SK-N-SH (cell line): ENCODE results near the gene CARS2. TPM values are rescaled to one million over a fixed set of nuclear protein-coding genes. Genes with fewer than 3 reads are reported as not detected.

ENCODE experiments used
- CTCF ChIA-PET: fragments of 300-600, 350-600 bp; formaldehyde crosslinking; extraction: SDS; loops from one replicate; lab custom pipeline; 2021; lab: Yijun Ruan, JAX
- POLR2A ChIA-PET: fragments of 350-600 bp; sonication (Branson Sonifier 250); formaldehyde crosslinking; extraction: SDS; loops from one replicate; lab custom pipeline; 2020; ENCODE audit warnings: antibody characterized with exemption, inconsistent platforms; lab: Yijun Ruan, JAX
- DNase-seq: peaks from one replicate; pipeline ENCODE4 v3.0.0; 2012
- H2AFZ ChIP-seq: fragments of 200-600 bp; sonication (generic); 2 replicates; pipeline ENCODE4 v1.8.1; 2016; ENCODE audit warnings: antibody characterized with exemption, mild to moderate bottlenecking, low read depth
- H3F3A ChIP-seq: fragments of 200-600 bp; sonication (generic); replicated peaks from 2 replicates; pipeline ENCODE3; 2016; ENCODE audit warnings: antibody characterized with exemption, mild to moderate bottlenecking; ENCODE audit not compliant: insufficient read depth
- H3K27ac ChIP-seq, 2 experiments: fragments of 200-500 bp in 1 of 2; fragments of 200-600 bp in 1 of 2; sonication (Bioruptor generic) in 1 of 2; sonication (generic), shearing (Covaris generic) in 1 of 2; 2 replicates each; pipeline versions ENCODE4 v1.5.1 to v1.6.1; 2014 to 2016; ENCODE audit warnings: low read depth in 2 of 2, inconsistent platforms in 1 of 2, low read length in 1 of 2, mild to moderate bottlenecking in 1 of 2, mixed read lengths in 1 of 2
- H3K27me3 ChIP-seq: fragments of 200-600 bp; sonication (generic), shearing (Covaris generic); 2 replicates; pipeline ENCODE4 v1.6.1; 2016; ENCODE audit warnings: mixed run types; ENCODE audit not compliant: insufficient read depth
- H3K36me3 ChIP-seq, 2 experiments: fragments of 200-500 bp in 1 of 2; fragments of 200-600 bp in 1 of 2; sonication (Bioruptor generic) in 1 of 2; sonication (generic) in 1 of 2; replicated peaks in 1 of 2; 2 replicates each; pipeline versions ENCODE3 to v1.5.1; 2014 to 2016; ENCODE audit warnings: low read length in 1 of 2, mild to moderate bottlenecking in 1 of 2; ENCODE audit not compliant: insufficient read depth in 2 of 2, control insufficient read depth in 1 of 2
- H3K4me1 ChIP-seq, 2 experiments: fragments of 200-500 bp in 1 of 2; fragments of 200-600 bp in 1 of 2; sonication (Bioruptor generic) in 1 of 2; sonication (generic), shearing (Covaris generic) in 1 of 2; 2 replicates each; pipeline versions ENCODE4 v1.5.1 to v1.6.1; 2014 to 2016; ENCODE audit warnings: low read depth in 1 of 2, low read length in 1 of 2, mixed run types in 1 of 2; ENCODE audit not compliant: insufficient read depth in 2 of 2, control insufficient read depth in 1 of 2
- H3K4me2 ChIP-seq: fragments of 200-600 bp; sonication (generic), shearing (Covaris generic); 2 replicates; pipeline ENCODE4 v1.6.1; 2017; ENCODE audit warnings: mixed run types
- H3K4me3 ChIP-seq, 2 experiments: fragments of 200-500 bp in 1 of 2; fragments of 200-600 bp in 1 of 2; sonication (Bioruptor generic) in 1 of 2; sonication (generic), shearing (Covaris generic) in 1 of 2; 2 replicates each; pipeline versions ENCODE4 v1.5.1 to v1.8.1; 2014 to 2016; ENCODE audit warnings: low read depth in 2 of 2, inconsistent platforms in 1 of 2, low read length in 1 of 2, mild to moderate bottlenecking in 1 of 2, mixed read lengths in 1 of 2, moderate library complexity in 1 of 2
- H3K79me2 ChIP-seq: fragments of 200-600 bp; sonication (generic); 2 replicates; pipeline ENCODE4 v1.8.1; 2017; ENCODE audit warnings: mild to moderate bottlenecking; ENCODE audit not compliant: insufficient read depth
- H3K9ac ChIP-seq: fragments of 200-600 bp; sonication (generic); 2 replicates; pipeline ENCODE4 v1.6.1; 2017; ENCODE audit warnings: mixed run types
- H3K9me2 ChIP-seq: fragments of 200-600 bp; sonication (generic); 2 replicates; pipeline ENCODE4 v1.6.1; 2017; ENCODE audit warnings: mixed run types
- H3K9me3 ChIP-seq: fragments of 200-600 bp; sonication (generic); 2 replicates; pipeline ENCODE4 v1.6.1; 2017; ENCODE audit warnings: mixed run types, mild to moderate bottlenecking, moderate library complexity
- H4K20me1 ChIP-seq: fragments of 200-600 bp; sonication (generic); 2 replicates; pipeline ENCODE4 v1.6.1; 2017; ENCODE audit warnings: mild to moderate bottlenecking, mixed run types; ENCODE audit not compliant: insufficient read depth
- CTCF ChIP-seq: fragments of 200-600 bp; sonication (generic); IDR thresholded peaks from 2 replicates; pipeline ENCODE4 v1.6.1; 2017; ENCODE audit warnings: antibody characterized with exemption, mild to moderate bottlenecking, moderate library complexity
- ELF1 ChIP-seq: IDR thresholded peaks from 2 replicates; pipeline ENCODE4 v1.4.0; 2012
- EZH2phosphoT487 ChIP-seq: fragments of 200-600 bp; sonication (generic); IDR thresholded peaks from 2 replicates; pipeline ENCODE4 v1.6.1; 2017; ENCODE audit warnings: low read depth, mixed run types, mild to moderate bottlenecking, antibody characterized with exemption, moderate library complexity, borderline replicate concordance
- FOXJ3 ChIP-seq: sonication (generic); formaldehyde crosslinking; IDR thresholded peaks from 2 replicates; pipeline ENCODE4 v1.5.1; 2020; ENCODE audit warnings: mild to moderate bottlenecking, missing genetic modification reagents
- FOXM1 ChIP-seq: IDR thresholded peaks from 2 replicates; pipeline ENCODE4 v1.4.0; 2012; ENCODE audit warnings: low read depth, mild to moderate bottlenecking
- GABPA ChIP-seq: IDR thresholded peaks from 2 replicates; pipeline ENCODE4 v1.4.0; 2012; ENCODE audit warnings: low read depth, mild to moderate bottlenecking
- JUND ChIP-seq: IDR thresholded peaks from 2 replicates; pipeline ENCODE4 v1.4.0; 2012
- MXI1 ChIP-seq: IDR thresholded peaks from 2 replicates; pipeline ENCODE4 v1.6.1; 2012; ENCODE audit warnings: mild to moderate bottlenecking, low read depth, low read length, improper control_type of control experiment
- NRF1 ChIP-seq: IDR thresholded peaks from 2 replicates; pipeline ENCODE4 v1.6.1; 2012; ENCODE audit warnings: low read depth, mild to moderate bottlenecking, low read length
- PBX3 ChIP-seq: IDR thresholded peaks from 2 replicates; pipeline ENCODE4; 2012
- POLR2AphosphoS5 ChIP-seq: IDR thresholded peaks from 2 replicates; pipeline ENCODE4 v1.6.1; 2012; ENCODE audit warnings: low read depth, low read length
- RAD21 ChIP-seq: IDR thresholded peaks from 2 replicates; pipeline ENCODE4 v1.6.1; 2012; ENCODE audit warnings: mild to moderate bottlenecking, low read length
- RCOR1 ChIP-seq: fragments of 150-350 bp; IDR thresholded peaks from 2 replicates; pipeline ENCODE4 v1.6.1; 2017; ENCODE audit warnings: antibody characterized with exemption, low read length
- RFX5 ChIP-seq: IDR thresholded peaks from 2 replicates; pipeline ENCODE4 v1.6.1; 2012; ENCODE audit warnings: mild to moderate bottlenecking, improper control_type of control experiment, low read length
- RXRA ChIP-seq: IDR thresholded peaks from 2 replicates; pipeline ENCODE4 v1.4.0; 2012; ENCODE audit warnings: low read depth, mild to moderate bottlenecking, borderline replicate concordance
- SIN3A ChIP-seq: IDR thresholded peaks from 2 replicates; pipeline ENCODE4 v1.6.1; 2012; ENCODE audit warnings: low read depth, mild to moderate bottlenecking, low read length, moderate library complexity, borderline replicate concordance
- SMC3 ChIP-seq: IDR thresholded peaks from 2 replicates; pipeline ENCODE4 v1.6.1; 2012; ENCODE audit warnings: low read depth, low read length, improper control_type of control experiment
- TAF1 ChIP-seq: IDR thresholded peaks from 2 replicates; pipeline ENCODE4 v1.6.1; 2012; ENCODE audit warnings: low read depth, mild to moderate bottlenecking, low read length, moderate library complexity, borderline replicate concordance
- TEAD4 ChIP-seq: IDR thresholded peaks from 2 replicates; pipeline ENCODE4 v1.4.0; 2012; ENCODE audit warnings: mild to moderate bottlenecking, borderline replicate concordance; ENCODE audit not compliant: insufficient read depth
- USF1 ChIP-seq: IDR thresholded peaks from 2 replicates; pipeline ENCODE4 v1.4.0; 2012; ENCODE audit warnings: low read depth, borderline replicate concordance
- YY1 ChIP-seq: IDR thresholded peaks from 2 replicates; pipeline ENCODE4 v1.4.0; 2012; ENCODE audit warnings: low read depth, mild to moderate bottlenecking
- ZBTB33 ChIP-seq: IDR thresholded peaks from 2 replicates; pipeline ENCODE4 v1.4.0; 2012; ENCODE audit warnings: low read depth, borderline replicate concordance
- WGBS: methylation state at CpG from one replicate; pipeline ENCODE4 v1.1.6; 2017; ENCODE audit warnings: low lambda C conversion rate; 5-methylcytosine and 5-hydroxymethylcytosine counted together
- polyA plus RNA-seq, 3 experiments: library from polyadenylated mRNA; depleted of rRNA; stranded (reverse); fragments of >200 nt; gene quantifications; 2 replicates each; pipeline ENCODE4 v1.2.3, GENCODE V29; 2012

CARS2 gene
- polyA plus RNA-seq, 1 of the 3 experiments (the other 2 are of a cell fraction) = 78.6 TPM

GRCh38 chr13:110663491-110663890, 42.4 kb downstream of the CARS2 start:
- Histone ChIP-seq H3K36me3 (peaks cover 71 to 72% of the 10 kb centered on the region in 2 experiments), H3F3A (no peaks in the 10 kb centered on the region), H3K27ac (no peak overlapping the region), H3K4me3 (no peak overlapping the region), H2AFZ (no peak overlapping the region), H3K9me3 (peaks cover 4% of the 10 kb centered on the region; the same call in 1 of the 2 replicates), H3K4me2 (no peak overlapping the region), H3K9me2 (no peaks in the 10 kb centered on the region), H3K9ac (no peak overlapping the region), H3K27me3 (no peaks in the 10 kb centered on the region), H3K79me2 (no peaks in the 10 kb centered on the region), H4K20me1 (no peaks in the 10 kb centered on the region), H3K4me1 (no peaks in the 10 kb centered on the region)
- WGBS = 80% methylated on average over 6 of the region's 7 CpGs
- POLR2A ChIA-PET = no interaction called here
- CTCF ChIA-PET = interaction anchor here (1.3 to 1.4 kb wide), 2 partner anchors 15 to 35 kb away, joined by 3 to 4 read pairs; no protein-coding TSS in a partner anchor
- no peak for DNase-seq
- TF ChIP-seq MXI1 (no peak), NRF1 (no peak), EZH2phosphoT487 (no peak), ELF1 (no peak), TAF1 (no peak), RAD21 (no peak), JUND (no peak), SIN3A (no peak), YY1 (no peak), SMC3 (no peak), ZBTB33 (no peak), RCOR1 (no peak)

GRCh38 chr13:110662777-110663443, 43.0 kb downstream of the CARS2 start:
- POLR2A ChIA-PET = no interaction called here
- DNase-seq = no peak

More at GRCh38 chr13:110662777-110663443, 43.0 kb downstream of the CARS2 start:
- Histone ChIP-seq H3K27me3 (no peaks in the 10 kb centered on the region), H2AFZ (no peak overlapping the region), H3K4me2 (no peak overlapping the region), H3F3A (no peaks in the 10 kb centered on the region), H3K79me2 (no peaks in the 10 kb centered on the region), H3K36me3 (peaks cover 71 to 75% of the 10 kb centered on the region in 2 experiments), H3K9me3 (peaks cover 4% of the 10 kb centered on the region; the same call in 1 of the 2 replicates), H3K9me2 (no peaks in the 10 kb centered on the region), H3K4me1 (no peaks in the 10 kb centered on the region), H3K27ac (no peak overlapping the region), H4K20me1 (no peaks in the 10 kb centered on the region), H3K9ac (no peak overlapping the region), H3K4me3 (no peak overlapping the region)
- WGBS = 95% methylated on average over 16 of the region's 16 CpGs
- CTCF ChIA-PET = interaction anchor here (1.3 to 1.4 kb wide), 3 partner anchors 11 to 35 kb away, joined by 3 to 4 read pairs (median 4); no protein-coding TSS in a partner anchor
- TF ChIP-seq RCOR1 = no peak
- TF ChIP-seq FOXJ3 (CRISPR knock-in tag) = no peak
- TF ChIP-seq FOXM1 = no peak
- no peak for TF ChIP-seq PBX3
- TF ChIP-seq USF1 = no peak
- TF ChIP-seq RFX5 = no peak
- TF ChIP-seq RXRA = no peak
- TF ChIP-seq SIN3A = no peak
- no peak for TF ChIP-seq CTCF
- no peak for TF ChIP-seq SMC3
- no peak for TF ChIP-seq GABPA
- TF ChIP-seq YY1 = no peak
- TF ChIP-seq POLR2AphosphoS5 = no peak
- TF ChIP-seq ELF1 = no peak
- no peak for TF ChIP-seq TEAD4
